GM12878 (cell line): ENCODE results near the gene TRRAP. TPM values are rescaled to one million over a fixed set of nuclear protein-coding genes. Genes with fewer than 3 reads are reported as not detected.

Experiments used
- ATAC-seq: fragments of 200-7000 bp; cut with Tn5 transposase; 3 replicates; pipeline ENCODE4 v1.9.1; 2020; ENCODE audit warnings: mild to moderate bottlenecking, moderate library complexity
- BruUV-seq: library from RNA; stranded (reverse); fragments of 400-500 nt; replicated peaks from 2 replicates; lab custom pipeline; 2021; lab: Mats Ljungman, UMichigan
- CTCF ChIA-PET: fragments of 300-600 bp; sonication (Branson Sonifier 250); formaldehyde crosslinking; extraction: SDS; loops from one replicate; lab custom pipeline; 2021; ENCODE audit warnings: inconsistent platforms; lab: Yijun Ruan, JAX
- POLR2A ChIA-PET: fragments of 350-600 bp; formaldehyde crosslinking; extraction: SDS; loops from one replicate; lab custom pipeline; 2021; ENCODE audit warnings: inconsistent platforms; lab: Charles Lee
- RAD21 ChIA-PET: fragments of 300-600 bp; sonication (Branson Sonifier 250); formaldehyde crosslinking; loops from one replicate; lab custom pipeline; 2023; ENCODE audit warnings: antibody characterized with exemption; ENCODE audit not compliant: unreplicated experiment; lab: Charles Lee
- SMC1A ChIA-PET: fragments of 300-600 bp; sonication (Branson Sonifier 250); formaldehyde crosslinking; loops from one replicate; lab custom pipeline; 2023; ENCODE audit not compliant: unreplicated experiment, uncharacterized antibody; lab: Charles Lee
- DNase-seq: peaks from one replicate; pipeline ENCODE4 v3.0.0-alpha.2; 2011; ENCODE audit warnings: low read depth, low spot score
- FAIRE-seq: peaks from 3 replicates; lab custom pipeline; 2011; peaks lifted over from hg19 to GRCh38; lab: Jason Lieb, UNC
- H2AFZ ChIP-seq: 2 replicates; pipeline ENCODE4 v1.6.0; 2011; ENCODE audit warnings: low read depth, low read length, control low read depth; ENCODE audit not compliant: control insufficient read depth
- H3K27ac ChIP-seq: 2 replicates; pipeline ENCODE4 v1.5.1; 2011; ENCODE audit warnings: control low read depth; ENCODE audit not compliant: control insufficient read depth, insufficient read depth
- H3K27me3 ChIP-seq, 2 experiments: replicated peaks in 1 of 2; 2 replicates each; pipeline versions ENCODE4 v1.6.0 to v1.6.1; 2011; ENCODE audit warnings: low read length in 1 of 2; ENCODE audit not compliant: control insufficient read depth in 2 of 2, insufficient read depth in 2 of 2
- H3K36me3 ChIP-seq, 2 experiments: 2 replicates each; pipeline ENCODE4 v1.5.1; 2011; ENCODE audit warnings: low read length in 1 of 2; ENCODE audit not compliant: control insufficient read depth in 2 of 2, insufficient read depth in 2 of 2
- H3K4me1 ChIP-seq: 2 replicates; pipeline ENCODE4 v1.6.1; 2011; ENCODE audit warnings: mild to moderate bottlenecking, low read length, moderate library complexity, mixed read lengths; ENCODE audit not compliant: control insufficient read depth, insufficient read depth
- H3K4me2 ChIP-seq: 2 replicates; pipeline ENCODE4 v1.6.0; 2011; ENCODE audit warnings: control low read depth; ENCODE audit not compliant: control insufficient read depth, insufficient read depth
- H3K4me3 ChIP-seq: fragments of 200-600 bp; sonication (generic); 2 replicates; pipeline ENCODE4 v1.5.1; 2016
- H3K79me2 ChIP-seq: 2 replicates; pipeline ENCODE4 v1.6.0; 2011; ENCODE audit warnings: low read length; ENCODE audit not compliant: control insufficient read depth, insufficient read depth
- H3K9ac ChIP-seq: 2 replicates; pipeline ENCODE4 v1.8.0; 2011; ENCODE audit warnings: low read length, control low read depth, mixed read lengths; ENCODE audit not compliant: control insufficient read depth, insufficient read depth
- H3K9me3 ChIP-seq: replicated peaks from 3 replicates; pipeline ENCODE4 v1.5.1; 2011; ENCODE audit warnings: mild to moderate bottlenecking, low read length; ENCODE audit not compliant: control insufficient read depth, insufficient read depth
- H4K20me1 ChIP-seq: 2 replicates; pipeline ENCODE4 v1.6.0; 2011; ENCODE audit not compliant: control insufficient read depth, insufficient read depth
- ASH2L ChIP-seq: fragments of 300-600, 200-600 bp; sonication (generic); IDR thresholded peaks from 2 replicates; pipeline ENCODE4 v1.6.1; 2017; ENCODE audit warnings: low read depth, mild to moderate bottlenecking, borderline replicate concordance
- EED ChIP-seq: sonication (generic); IDR thresholded peaks from 2 replicates; pipeline ENCODE4 v1.6.1; 2016; ENCODE audit warnings: antibody characterized with exemption, low read depth
- IRF3 ChIP-seq: fragments of 450-650 bp; IDR thresholded peaks from 2 replicates; pipeline ENCODE4 v1.6.1; 2014; ENCODE audit warnings: mild to moderate bottlenecking
- NBN ChIP-seq: fragments of 450-650 bp; IDR thresholded peaks from 2 replicates; pipeline ENCODE4 v1.6.1; 2016
- NFXL1 ChIP-seq: fragments of 450-650 bp; IDR thresholded peaks from 2 replicates; pipeline ENCODE4 v1.6.1; 2017; ENCODE audit warnings: antibody characterized with exemption, mild to moderate bottlenecking, borderline replicate concordance
- POLR2A ChIP-seq: IDR thresholded peaks from 2 replicates; pipeline ENCODE4 v1.6.1; 2011; ENCODE audit warnings: low read depth, mild to moderate bottlenecking, low read length
- YBX1 ChIP-seq: fragments of 450-650 bp; IDR thresholded peaks from 2 replicates; pipeline ENCODE4 v1.6.1; 2016; ENCODE audit warnings: antibody characterized with exemption
- ZNF207 ChIP-seq: fragments of 450-650 bp; IDR thresholded peaks from 2 replicates; pipeline ENCODE4 v1.6.1; 2014; ENCODE audit warnings: antibody characterized with exemption, mild to moderate bottlenecking, borderline replicate concordance
- ZNF687 ChIP-seq: fragments of 450-650 bp; IDR thresholded peaks from 2 replicates; pipeline ENCODE4 v1.6.1; 2017; ENCODE audit warnings: mild to moderate bottlenecking, moderate library complexity
- WGBS: methylation state at CpG from one replicate; pipeline ENCODE4 v1.1.6; 2016; ENCODE audit warnings: low lambda C conversion rate; ENCODE audit not compliant: insufficient replicate concordance, insufficient coverage; ENCODE audit errors: missing lambda C conversion rate; 5-methylcytosine and 5-hydroxymethylcytosine counted together
- in situ Hi-C: fragments of 300-500 bp; cut with MboI; formaldehyde crosslinking; loops from 9 replicates; pipeline ENCODE4 v1.14.3; 2018; ENCODE audit warnings: mixed read lengths
- intact Hi-C: fragments of 100-400 bp; cut with micrococcal nuclease; formaldehyde crosslinking; loops from one replicate; pipeline ENCODE4 v1.14.2; 2022; ENCODE audit not compliant: unreplicated experiment
- polyA plus RNA-seq, 11 experiments: library from polyadenylated mRNA; depleted of rRNA in 4 of 11; unstranded in 6 of 11; stranded (reverse) in 5 of 11; fragments of >200 nt; fragmentation: Nextera tagmentation in 4 of 11; fragmentation: Illumina TruSeq in 1 of 11; extraction: Ambion mirVana in 4 of 11; extraction: Trizol in 1 of 11; gene quantifications; 1 replicate in 1 of 11; 2 replicates in 10 of 11; pipeline versions ENCODE4 v1.2.1 to v1.2.3, GENCODE V29; 2011 to 2016; ENCODE audit warnings: inconsistent platforms in 2 of 11, missing spikeins in 2 of 11, low read depth in 1 of 11
- total RNA-seq, 4 experiments: library from RNA; depleted of rRNA in 3 of 4; stranded (reverse); fragments of >200 nt in 3 of 4; fragmentation: Illumina TruSeq in 1 of 4; extraction: Trizol in 1 of 4; gene quantifications; 2 replicates each; pipeline versions ENCODE4 v1.2.1 to v1.2.3, GENCODE V29; 2013 to 2021

TRRAP gene
- total and polyA plus RNA-seq, 10 of the 15 experiments (the other 5 are each of a cell fraction or from before 2014, with no cell fraction given), result 1.1 to 39.3 (median 8.5) TPM

DNA sequence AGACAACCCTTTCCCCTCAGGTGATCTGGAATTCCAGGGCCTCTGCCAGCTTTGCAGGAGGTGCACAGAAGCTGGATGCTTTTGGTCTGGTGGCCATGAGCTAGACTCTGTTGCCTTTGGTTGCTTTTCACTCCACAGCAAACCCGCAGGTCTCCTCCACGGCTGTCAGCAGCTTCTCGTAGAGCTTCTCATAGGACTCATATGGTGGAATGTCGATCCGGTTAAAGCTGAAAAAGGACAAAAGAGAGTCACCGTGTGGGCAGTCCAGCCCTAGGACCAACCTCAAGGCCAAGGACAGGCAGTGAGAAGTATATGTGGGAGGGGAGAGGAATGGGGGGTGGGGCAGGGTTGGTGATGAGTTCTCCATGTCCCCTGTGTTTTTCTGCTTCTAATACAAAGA, 152.1 kb downstream of the TRRAP start:
- TF ChIP-seq YBX1 (no peak), NBN (no peak), POLR2A (no peak), IRF3 (no peak), ZNF207 (no peak), EED (no peak), NFXL1 (no peak), ZNF687 (no peak), ASH2L (no peak)
- RAD21 ChIA-PET, result interaction anchor here (0.6 kb wide), 1 partner anchor 218 kb away, joined by 4 read pairs; no protein-coding TSS in a partner anchor
- DNase-seq (no peak), ATAC-seq (no peak), FAIRE-seq (no peak)
- Histone ChIP-seq H3K9me3 (no peaks in the 10 kb centered on the region), H3K27ac (no peak overlapping the region), H3K27me3 (no peaks in the 10 kb centered on the region), H2AFZ (no peak overlapping the region), H3K4me2 (no peak overlapping the region), H3K79me2 (no peaks in the 10 kb centered on the region), H3K4me3 (no peak overlapping the region), H4K20me1 (no peaks in the 10 kb centered on the region), H3K36me3 (peaks cover 20 to 25% of the 10 kb centered on the region in 2 experiments), H3K4me1 (no peaks in the 10 kb centered on the region), H3K9ac (no peak overlapping the region)
- CTCF ChIA-PET, result interaction anchor here (1.1 to 1.4 kb wide), 3 partner anchors 9 to 281 kb away, joined by 3 to 4 read pairs (median 3); no protein-coding TSS in a partner anchor
- in situ Hi-C loops (no loop called here), intact Hi-C loops (no loop called here)
- WGBS, result over 99% methylated on average over 6 of the region's 6 CpGs
- SMC1A ChIA-PET, result no interaction called here
- POLR2A ChIA-PET, result no interaction called here
- no TSS peak for BruUV-seq
